ENCODE results near the gene OR9Q1.

DNA sequence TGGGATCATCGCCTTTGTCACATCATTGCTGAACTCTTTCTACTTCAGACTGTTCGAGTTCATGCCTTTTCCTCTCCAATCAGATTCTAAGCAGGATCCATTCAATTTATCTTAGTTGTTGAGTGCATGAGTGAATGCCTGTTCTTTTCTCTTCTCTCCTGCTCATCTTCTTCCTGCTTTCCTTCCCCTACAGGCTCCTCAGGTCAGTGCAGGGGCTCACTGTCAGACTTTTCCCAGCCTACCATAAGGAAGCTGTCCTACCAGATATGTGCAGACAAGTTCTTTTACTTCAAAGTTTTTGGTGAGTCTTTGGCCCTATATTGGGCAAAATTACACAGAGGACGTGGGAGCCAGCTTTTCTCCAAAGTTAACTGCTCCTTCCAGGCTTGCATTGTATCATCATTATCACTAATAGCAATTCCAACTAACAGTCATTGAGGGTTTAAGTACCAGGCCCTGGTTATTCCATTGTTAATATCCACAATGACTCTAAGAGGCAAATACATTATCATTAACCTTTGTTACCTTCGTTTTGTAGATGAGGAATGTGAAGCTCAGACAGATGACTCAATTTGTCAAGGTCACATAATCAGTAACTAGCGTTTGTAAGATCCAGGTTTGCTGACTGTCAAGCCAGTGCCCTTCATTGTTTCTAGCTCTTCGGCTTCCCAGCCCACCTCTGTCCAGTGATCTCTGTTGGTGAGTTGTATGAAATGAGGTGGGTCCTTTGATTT lies 37.4 kb downstream of the OR9Q1 start:
- TF ChIP-seq, protein P1, sequence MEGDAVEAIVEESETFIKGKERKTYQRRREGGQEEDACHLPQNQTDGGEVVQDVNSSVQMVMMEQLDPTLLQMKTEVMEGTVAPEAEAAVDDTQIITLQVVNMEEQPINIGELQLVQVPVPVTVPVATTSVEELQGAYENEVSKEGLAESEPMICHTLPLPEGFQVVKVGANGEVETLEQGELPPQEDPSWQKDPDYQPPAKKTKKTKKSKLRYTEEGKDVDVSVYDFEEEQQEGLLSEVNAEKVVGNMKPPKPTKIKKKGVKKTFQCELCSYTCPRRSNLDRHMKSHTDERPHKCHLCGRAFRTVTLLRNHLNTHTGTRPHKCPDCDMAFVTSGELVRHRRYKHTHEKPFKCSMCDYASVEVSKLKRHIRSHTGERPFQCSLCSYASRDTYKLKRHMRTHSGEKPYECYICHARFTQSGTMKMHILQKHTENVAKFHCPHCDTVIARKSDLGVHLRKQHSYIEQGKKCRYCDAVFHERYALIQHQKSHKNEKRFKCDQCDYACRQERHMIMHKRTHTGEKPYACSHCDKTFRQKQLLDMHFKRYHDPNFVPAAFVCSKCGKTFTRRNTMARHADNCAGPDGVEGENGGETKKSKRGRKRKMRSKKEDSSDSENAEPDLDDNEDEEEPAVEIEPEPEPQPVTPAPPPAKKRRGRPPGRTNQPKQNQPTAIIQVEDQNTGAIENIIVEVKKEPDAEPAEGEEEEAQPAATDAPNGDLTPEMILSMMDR (IDR thresholded peaks at IDR 0.05), result no peak
- TF ChIP-seq POLR2A (IDR thresholded peaks at IDR 0.05) (no peak), POLR2AphosphoS5 (IDR thresholded peaks at IDR 0.05) (no peak)
